ENCODE results near the gene RNF225. TPM values are rescaled to one million over a fixed set of nuclear protein-coding genes. Genes with fewer than 3 reads are reported as not detected.

Gene RNF225
- total and polyA plus RNA-seq, 9 of the 15 experiments (the other 6 are each of a cell fraction or from before 2014, with no cell fraction given): 0.33 TPM; not detected in 8

- 0 out of 2 replicates have a peak, but pooled peaks have one; percentile 27 for TF ChIP-seq NR2C2 (CRISPR knock-in tag; IDR thresholded peaks at IDR 0.05)
- no peak for TF ChIP-seq NR2C2 (tag; IDR thresholded peaks at IDR 0.05)
- TF ChIP-seq ZNF717 (CRISPR knock-in tag; IDR thresholded peaks at IDR 0.05): no peak
- no peak for TF ChIP-seq EWSR1 (IDR thresholded peaks at IDR 0.05; ENCODE audit: borderline replicate concordance, low read depth, partially characterized antibody)
- TF ChIP-seq CREB1 (IDR thresholded peaks at IDR 0.05): no peak
- no peak for TF ChIP-seq CREB1 (CRISPR knock-in tag; IDR thresholded peaks at IDR 0.05)
- TF ChIP-seq RBM22 (IDR thresholded peaks at IDR 0.05; ENCODE audit: low read depth, low read length, poor library complexity, severe bottlenecking): peak; percentile 18
- TF ChIP-seq ZNF143 (CRISPR knock-in tag; IDR thresholded peaks at IDR 0.05): no peak
- no peak for TF ChIP-seq ZNF347 (CRISPR knock-in tag; IDR thresholded peaks at IDR 0.05; ENCODE audit: low read depth)
- TF ChIP-seq ELF2 (CRISPR knock-in tag; IDR thresholded peaks at IDR 0.05): no peak
- no peak for TF ChIP-seq TFAM (CRISPR knock-in tag; conservative IDR thresholded peaks at IDR 0.05)
- no peak for TF ChIP-seq ETV1 (tag; conservative IDR thresholded peaks at IDR 0.05; ENCODE audit: low read depth)
- TF ChIP-seq CTCFL (IDR thresholded peaks at IDR 0.05; ENCODE audit: borderline replicate concordance, insufficient read depth, low read depth, low read length, poor library complexity, severe bottlenecking): no peak
- TF ChIP-seq POLR2G (IDR thresholded peaks at IDR 0.05; ENCODE audit: low read depth, low read length): no peak; the same call in 1 of the 2 replicates
Measured at GRCh38 chr19:58388175-58388526, 7.3 kb upstream of the RNF225 start (continued).
